HG03558 (cell line): Measurements from ENCODE around the gene CNIH2.
"Not testable (repeated sequence)": the region's sequence is repeated elsewhere in the genome, so short reads cannot be mapped to it uniquely, and the experiment has no call there.

Experiments used
- ATAC-seq: cut with Tn5 transposase; IDR thresholded peaks from one replicate; pipeline ENCODE4 v1.9.1; 2021; ENCODE audit warnings: moderate number of reproducible peaks; ENCODE audit not compliant: unreplicated experiment; ENCODE audit errors: extremely low read depth

The CNIH2 gene

GRCh38 chr11:66277471-66278362 is at the start of gene CNIH2:
TSS of gene CNIH2 (plus strand) at chr11:66278175. CDS start at chr11:66278457, 282 bp downstream.
- no peak for ATAC-seq

- no peak for ATAC-seq
Measured at GRCh38 chr11:66228521-66228920, 49.5 kb upstream of the CNIH2 start.

GRCh38 chr11:66230156-66230555 is 47.8 kb upstream of the CNIH2 start:
- no peak for ATAC-seq

GRCh38 chr11:66230978-66231377 is 47.0 kb upstream of the CNIH2 start:
- no peak for ATAC-seq

GRCh38 chr11:66231561-66231960 is 46.4 kb upstream of the CNIH2 start:
- no peak for ATAC-seq

GRCh38 chr11:66232769-66233168 is 45.2 kb upstream of the CNIH2 start:
- ATAC-seq: no peak

- ATAC-seq: no peak
Measured at GRCh38 chr11:66233301-66233700, 44.7 kb upstream of the CNIH2 start.

- ATAC-seq: no peak
Measured at GRCh38 chr11:66235141-66235540, 42.8 kb upstream of the CNIH2 start.

- no peak for ATAC-seq
Measured at GRCh38 chr11:66237867-66238266, 40.1 kb upstream of the CNIH2 start.

- no peak for ATAC-seq
Measured at GRCh38 chr11:66238786-66239413, 39.1 kb upstream of the CNIH2 start.

- ATAC-seq: no peak
Measured at GRCh38 chr11:66239511-66239910, 38.5 kb upstream of the CNIH2 start.

GRCh38 chr11:66239998-66240780 is 37.8 kb upstream of the CNIH2 start:
- ATAC-seq: no peak

GRCh38 chr11:66240781-66241136 is 37.2 kb upstream of the CNIH2 start:
- no peak for ATAC-seq

GRCh38 chr11:66242095-66242765 is 35.7 kb upstream of the CNIH2 start:
- no peak for ATAC-seq

- no peak for ATAC-seq
Measured at GRCh38 chr11:66243782-66244535, 34.0 kb upstream of the CNIH2 start.

- no peak for ATAC-seq
Measured at GRCh38 chr11:66247295-66247694, 30.7 kb upstream of the CNIH2 start.

GRCh38 chr11:66247801-66248200 is 30.2 kb upstream of the CNIH2 start:
- no peak for ATAC-seq

- no peak for ATAC-seq
Measured at GRCh38 chr11:66248903-66249302, 29.1 kb upstream of the CNIH2 start.

GRCh38 chr11:66251809-66252208 is 26.2 kb upstream of the CNIH2 start:
- ATAC-seq: no peak

GRCh38 chr11:66253081-66253480 is 24.9 kb upstream of the CNIH2 start:
- not testable (repeated sequence) for ATAC-seq
